Left lung (tissue), 10 donors: ENCODE results near the gene HCN1. TPM values are rescaled to one million over a fixed set of nuclear protein-coding genes. Genes with fewer than 3 reads are reported as not detected.

Experiments
- ATAC-seq: fragments of 200-7000 bp; cut with Tn5 transposase; one replicate; pipeline ENCODE4 v1.9.1; 2020; ENCODE audit warnings: moderate library complexity
- DNase-seq, 4 donors: peaks; one replicate each; pipeline ENCODE4 v3.0.0-alpha.2; 2013 to 2020
- H3K27ac ChIP-seq, 2 donors: fragments of 200-600 bp; sonication (generic) in 1 of 2; one replicate each; pipeline versions ENCODE4 v1.5.0 to v1.8.0; 2020 to 2021
- H3K27me3 ChIP-seq, 2 donors: fragments of 200-600 bp; sonication (generic) in 1 of 2; one replicate each; pipeline versions ENCODE4 v1.5.0 to v1.8.0; 2020 to 2021
- H3K36me3 ChIP-seq, 2 donors: fragments of 200-600 bp; sonication (generic) in 1 of 2; one replicate each; pipeline versions ENCODE4 v1.5.0 to v1.8.0; 2020 to 2021
- H3K4me1 ChIP-seq, 2 donors: fragments of 200-600 bp; one replicate each; pipeline ENCODE4 v1.8.0; 2021
- H3K4me3 ChIP-seq, 2 donors: fragments of 200-600 bp; sonication (generic) in 1 of 2; one replicate each; pipeline versions ENCODE4 v1.5.0 to v1.8.0; 2020 to 2021; ENCODE audit warnings: mild to moderate bottlenecking in 1 of 2
- H3K9me3 ChIP-seq, 2 donors: fragments of 200-600 bp; sonication (generic) in 1 of 2; one replicate each; pipeline versions ENCODE4 v1.5.0 to v1.8.0; 2020 to 2021
- CTCF ChIP-seq, 2 donors: fragments of 200-600 bp; sonication (generic) in 1 of 2; IDR thresholded peaks; one replicate each; pipeline versions ENCODE4 v1.5.0 to v1.8.0; 2021; ENCODE audit warnings: antibody characterized with exemption in 2 of 2
- intact Hi-C, 2 donors: fragments of 100-400 bp; cut with DNase I; formaldehyde crosslinking; loops; one replicate each; pipeline versions ENCODE4 v1.11.2 to v1.14.2; 2022
- polyA plus RNA-seq, 6 donors: library from polyadenylated mRNA; unstranded; fragments of 120-200 nt; gene quantifications; one replicate each; pipeline ENCODE4 v1.2.1, GENCODE V29; 2013; ENCODE audit not compliant: insufficient read length in 6 of 6
- total RNA-seq, 2 donors: library from RNA; stranded (reverse); fragmentation: NEBNext Ultra II Directional; extraction: Animal tissue kit (Norgen Biotek cat#: 25700); gene quantifications; one replicate each; pipeline ENCODE4 v1.2.1, GENCODE V29; 2021
- donor health status: DM: no; HTN: yes; CAD: no.
- donor health status: DM: no; HTN: no; CAD: no.

Gene HCN1
- total and polyA plus RNA-seq, 8 donors: 0.04 to 0.47 (median 0.06) TPM; not detected in 1

- TF ChIP-seq CTCF (IDR thresholded peaks at IDR 0.05): no peak
- no peak overlapping the region for H3K27ac ChIP-seq
- ATAC-seq (no peak), DNase-seq (no peak)
- no peaks in the 10 kb centered on the region for H3K9me3 ChIP-seq
- no peaks in the 10 kb centered on the region for H3K4me1 ChIP-seq
- no peak overlapping the region for H3K4me3 ChIP-seq
- intact Hi-C loops: no loop called here
- no peaks in the 10 kb centered on the region for H3K27me3 ChIP-seq
- H3K36me3 ChIP-seq: no peaks in the 10 kb centered on the region
Measured at GRCh38 chr5:45627076-45627656, 69.0 kb downstream of the HCN1 start.

DNA sequence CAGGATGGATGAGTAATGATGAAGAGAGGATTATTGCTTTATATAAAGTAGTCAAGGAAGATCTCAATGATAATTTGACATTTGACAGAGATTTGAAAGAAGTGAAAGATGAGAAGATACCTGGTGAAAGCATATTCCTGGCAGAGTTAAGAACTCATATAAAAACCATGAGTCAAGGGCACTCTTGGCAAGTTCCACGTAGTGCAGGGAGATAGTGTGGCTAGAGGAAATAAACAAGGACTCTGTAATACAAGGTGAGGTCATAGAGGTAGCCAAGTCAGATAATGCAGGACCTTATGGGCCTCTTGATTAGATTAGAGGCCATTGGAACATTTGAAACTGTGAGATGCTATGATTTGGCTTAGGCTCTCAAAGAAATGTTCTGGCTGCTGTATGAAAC is 72.3 kb downstream of the HCN1 start:
- Histone ChIP-seq H3K4me3 (no peak overlapping the region), H3K4me1 (no peaks in the 10 kb centered on the region), H3K36me3 (no peaks in the 10 kb centered on the region), H3K27ac (no peak overlapping the region), H3K27me3 (no peaks in the 10 kb centered on the region), H3K9me3 (no peaks in the 10 kb centered on the region)
- DNase-seq (no peak), ATAC-seq (no peak)
- no peak for TF ChIP-seq CTCF (IDR thresholded peaks at IDR 0.05)
- intact Hi-C loops: no loop called here

- Histone ChIP-seq H3K4me3 (no peak overlapping the region), H3K27ac (no peak overlapping the region), H3K27me3 (no peaks in the 10 kb centered on the region), H3K36me3 (no peaks in the 10 kb centered on the region), H3K9me3 (no peaks in the 10 kb centered on the region), H3K4me1 (no peaks in the 10 kb centered on the region)
- intact Hi-C loops: no loop called here
- DNase-seq: no peak
- no peak for TF ChIP-seq CTCF (IDR thresholded peaks at IDR 0.05)
- no peak for ATAC-seq
Measured at GRCh38 chr5:45622365-45622764, 73.8 kb downstream of the HCN1 start.

DNA sequence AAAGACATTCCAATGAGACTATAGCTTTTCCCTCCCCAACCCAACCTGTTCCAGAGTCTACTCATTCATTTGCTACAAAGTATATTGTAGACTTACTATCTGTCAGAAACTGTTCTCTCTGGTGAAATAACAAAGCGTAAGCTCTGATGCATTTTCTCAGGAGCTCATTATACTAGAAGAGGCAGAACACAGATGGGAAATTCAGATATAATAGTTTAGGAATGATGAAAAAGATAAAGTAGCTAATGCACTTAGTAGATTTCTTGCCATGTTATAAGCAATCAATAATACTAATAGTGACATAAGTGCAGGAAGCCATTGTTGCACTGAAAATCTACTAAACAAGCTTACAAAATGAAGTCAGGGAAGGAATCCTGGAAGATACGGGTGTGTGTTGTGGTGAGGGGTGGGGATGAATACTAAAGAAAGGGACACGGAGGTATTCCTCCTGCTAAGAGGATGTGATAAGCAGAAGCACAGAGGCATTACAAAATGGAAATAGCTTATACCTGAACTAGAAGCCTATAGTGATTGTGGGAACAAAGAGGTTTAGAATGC is 78.2 kb downstream of the HCN1 start:
- no peak for TF ChIP-seq CTCF (IDR thresholded peaks at IDR 0.05)
- Histone ChIP-seq H3K36me3 (no peaks in the 10 kb centered on the region), H3K4me1 (no peaks in the 10 kb centered on the region), H3K27ac (no peak overlapping the region), H3K4me3 (no peak overlapping the region), H3K9me3 (no peaks in the 10 kb centered on the region), H3K27me3 (no peaks in the 10 kb centered on the region)
- DNase-seq (no peak), ATAC-seq (no peak)
- intact Hi-C loops: no loop called here

GRCh38 chr5:45609661-45610060 is 86.5 kb downstream of the HCN1 start:
- ATAC-seq: no peak
- no peak for DNase-seq
- TF ChIP-seq CTCF (IDR thresholded peaks at IDR 0.05): no peak
- Histone ChIP-seq H3K4me1 (no peaks in the 10 kb centered on the region), H3K27ac (no peak overlapping the region), H3K27me3 (no peaks in the 10 kb centered on the region), H3K9me3 (peaks cover 0 to 3% of the 10 kb centered on the region in 2 donors), H3K4me3 (no peak overlapping the region), H3K36me3 (no peaks in the 10 kb centered on the region)
- intact Hi-C loops: no loop called here
